ENCODE data around the gene PCDH8.

PCDH8 gene

DNA sequence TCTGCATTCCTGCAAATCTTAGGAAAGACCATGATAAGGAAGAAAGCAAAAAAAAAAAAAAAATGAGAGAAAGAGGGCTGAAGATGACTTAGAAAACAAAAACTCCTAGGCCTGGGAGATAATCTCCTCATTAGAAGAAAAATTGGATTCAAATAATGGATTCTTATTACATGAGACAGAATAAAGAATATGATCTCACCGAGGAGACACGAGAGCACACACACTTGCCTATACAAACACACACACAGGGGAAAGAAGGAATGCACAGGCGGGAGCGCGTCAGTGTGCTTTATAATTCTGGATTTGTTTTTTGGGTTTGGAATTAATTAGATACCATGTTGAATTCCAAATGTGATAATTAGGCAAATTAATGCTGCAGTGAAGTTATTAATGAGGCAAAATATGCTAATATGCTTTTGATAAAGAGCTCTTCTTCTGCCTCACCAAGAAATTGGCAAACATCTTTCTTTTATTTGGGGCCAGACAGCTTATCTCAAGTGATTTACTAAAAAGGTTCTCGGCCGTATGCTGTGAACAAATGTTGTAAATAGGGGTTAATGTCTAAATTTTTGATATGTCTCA, 36.1 kb upstream of the PCDH8 start:
- Histone ChIP-seq H2BK120ac (ENCODE audit: low read depth, low read length) (no peak overlapping the region), H3K4me2 (ENCODE audit: low read length, poor library complexity, severe bottlenecking) (no peak overlapping the region), H3K79me1 (replicated peaks; ENCODE audit: low read length, poor library complexity, severe bottlenecking) (no peaks in the 10 kb centered on the region), H3K9ac (ENCODE audit: low read length) (no peak overlapping the region), H3K9me3 (ENCODE audit: control insufficient read depth, low read length) (no peaks in the 10 kb centered on the region), H4K91ac (ENCODE audit: low read length) (no peak overlapping the region), H3K4me3 (ENCODE audit: insufficient read depth in 1 of 2, low read depth in 1 of 2, low read length in 2 of 2) (no peak overlapping the region), H3K27ac (ENCODE audit: low read length, poor library complexity, severe bottlenecking) (no peak overlapping the region), H3K36me3 (ENCODE audit: control insufficient read depth in 1 of 2, insufficient read depth in 2 of 2, low read depth in 1 of 2, low read length in 2 of 2) (no peaks in the 10 kb centered on the region), H2AFZ (ENCODE audit: low read depth, low read length) (no peak overlapping the region), H2AK5ac (ENCODE audit: low read length, severe bottlenecking) (no peak overlapping the region), H2BK12ac (ENCODE audit: low read length in 2 of 2) (no peak overlapping the region), H3K4me1 (ENCODE audit: control insufficient read depth, insufficient read depth, low read depth, low read length) (no peaks in the 10 kb centered on the region), H3K23ac (ENCODE audit: low read length in 2 of 2) (no peak overlapping the region), H2BK15ac (ENCODE audit: low read depth, poor library complexity, severe bottlenecking) (no peak overlapping the region), H3K14ac (ENCODE audit: low read length in 2 of 2) (no peak overlapping the region), H4K8ac (ENCODE audit: low read length) (no peak overlapping the region), H2BK5ac (ENCODE audit: low read depth, low read length, poor library complexity, severe bottlenecking) (no peak overlapping the region), H3K4ac (ENCODE audit: low read depth in 1 of 2, low read length in 2 of 2) (no peak overlapping the region), H3K18ac (ENCODE audit: low read depth in 1 of 2, low read length in 2 of 2) (no peak overlapping the region), H3K27me3 (ENCODE audit: control insufficient read depth in 1 of 2, insufficient read depth in 1 of 2, low read length in 2 of 2) (peaks cover 0 to 7% of the 10 kb centered on the region in 2 experiments)
- 71% methylated on average over 3 of the region's 7 CpGs for WGBS
- DNase-seq, result no peak

DNA sequence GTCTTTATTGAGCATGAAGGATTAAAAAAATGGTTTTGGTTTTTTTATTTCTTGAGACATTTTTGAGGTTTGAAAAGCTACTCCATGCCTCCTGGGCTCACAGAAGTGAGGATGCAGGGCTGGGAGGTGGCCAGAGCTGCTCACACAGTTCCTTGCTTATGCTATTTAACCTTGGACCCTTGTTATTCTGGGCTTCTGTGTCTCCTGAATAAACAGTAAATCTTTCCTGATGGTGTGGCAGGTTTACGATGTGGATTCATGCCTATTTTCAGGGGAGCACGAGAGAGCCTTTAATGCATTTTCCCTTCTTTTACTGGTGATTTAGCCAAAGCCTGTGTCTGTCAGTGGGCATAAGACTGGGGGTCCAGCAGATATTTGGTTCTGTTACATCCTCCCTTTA, 34.3 kb upstream of the PCDH8 start:
- H4K8ac ChIP-seq (ENCODE audit: low read length), result no peak overlapping the region
- no peaks in the 10 kb centered on the region for H3K4me1 ChIP-seq (ENCODE audit: control insufficient read depth, insufficient read depth, low read depth, low read length)
- H2AFZ ChIP-seq (ENCODE audit: low read depth, low read length), result no peak overlapping the region
- peaks cover 0 to 7% of the 10 kb centered on the region in 2 experiments for H3K27me3 ChIP-seq (ENCODE audit: control insufficient read depth in 1 of 2, insufficient read depth in 1 of 2, low read length in 2 of 2)
- H3K4me2 ChIP-seq (ENCODE audit: low read length, poor library complexity, severe bottlenecking), result no peak overlapping the region
- H3K36me3 ChIP-seq (ENCODE audit: control insufficient read depth in 1 of 2, insufficient read depth in 2 of 2, low read depth in 1 of 2, low read length in 2 of 2), result no peaks in the 10 kb centered on the region
- H3K9me3 ChIP-seq (ENCODE audit: control insufficient read depth, low read length), result no peaks in the 10 kb centered on the region
- H2BK120ac ChIP-seq (ENCODE audit: low read depth, low read length), result no peak overlapping the region
- 10% methylated on average over 2 of the region's 2 CpGs for WGBS
- no peak overlapping the region for H3K9ac ChIP-seq (ENCODE audit: low read length)
- no peak overlapping the region for H3K23ac ChIP-seq (ENCODE audit: low read length in 2 of 2)
- no peaks in the 10 kb centered on the region for H3K79me1 ChIP-seq (replicated peaks; ENCODE audit: low read length, poor library complexity, severe bottlenecking)
- H2BK15ac ChIP-seq (ENCODE audit: low read depth, poor library complexity, severe bottlenecking), result no peak overlapping the region
- no peak overlapping the region for H2AK5ac ChIP-seq (ENCODE audit: low read length, severe bottlenecking)
- H3K18ac ChIP-seq (ENCODE audit: low read depth in 1 of 2, low read length in 2 of 2), result no peak overlapping the region
- H3K27ac ChIP-seq (ENCODE audit: low read length, poor library complexity, severe bottlenecking), result no peak overlapping the region
- H2BK12ac ChIP-seq (ENCODE audit: low read length in 2 of 2), result no peak overlapping the region
- H3K14ac ChIP-seq (ENCODE audit: low read length in 2 of 2), result no peak overlapping the region
- no peak overlapping the region for H4K91ac ChIP-seq (ENCODE audit: low read length)
- no peak overlapping the region for H3K4me3 ChIP-seq (ENCODE audit: insufficient read depth in 1 of 2, low read depth in 1 of 2, low read length in 2 of 2)
- no peak overlapping the region for H3K4ac ChIP-seq (ENCODE audit: low read depth in 1 of 2, low read length in 2 of 2)
- no peak for DNase-seq
- no peak overlapping the region for H2BK5ac ChIP-seq (ENCODE audit: low read depth, low read length, poor library complexity, severe bottlenecking)

DNA sequence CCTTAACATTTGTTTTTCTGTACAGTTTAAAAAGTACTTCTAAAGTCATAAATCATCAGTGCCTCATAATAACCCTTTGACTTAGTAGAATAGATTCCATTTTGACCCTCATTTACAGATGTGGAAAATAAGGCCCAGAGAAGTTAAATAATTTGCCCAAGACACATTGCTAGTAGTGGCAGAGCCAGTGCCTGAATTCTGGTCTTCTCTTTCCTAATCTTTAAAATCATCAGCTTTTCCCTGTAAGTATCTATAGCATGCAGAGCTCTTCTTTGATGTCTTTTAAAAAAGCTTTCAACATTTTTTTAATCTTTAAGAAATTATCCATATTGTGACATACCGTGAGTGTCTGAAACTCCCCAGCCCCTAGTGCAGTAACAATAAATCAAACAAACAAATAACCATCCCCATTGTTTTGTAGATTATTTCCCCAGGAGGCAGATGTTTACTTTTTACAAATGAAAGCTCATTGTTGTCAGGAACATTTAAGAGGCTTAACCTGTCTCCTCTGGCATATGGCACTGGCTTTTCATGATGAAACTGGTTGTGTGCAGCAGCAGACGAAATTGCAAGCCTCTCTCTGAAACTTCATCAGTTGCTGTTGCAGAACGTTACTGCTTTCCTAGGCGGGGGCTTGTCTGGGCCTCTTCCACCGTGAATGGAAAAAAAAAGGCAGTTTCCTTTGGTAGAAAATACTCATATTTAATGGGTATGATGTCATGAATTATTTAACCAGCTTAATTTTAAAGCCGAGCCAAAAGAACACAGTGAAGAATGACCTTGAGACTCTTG, 31.7 kb upstream of the PCDH8 start:
- H2BK12ac ChIP-seq (ENCODE audit: low read length in 2 of 2), result no peak overlapping the region
- H2BK5ac ChIP-seq (ENCODE audit: low read depth, low read length, poor library complexity, severe bottlenecking), result no peak overlapping the region
- no peak overlapping the region for H3K4me2 ChIP-seq (ENCODE audit: low read length, poor library complexity, severe bottlenecking)
- H4K8ac ChIP-seq (ENCODE audit: low read length), result no peak overlapping the region
- H3K23ac ChIP-seq (ENCODE audit: low read length in 2 of 2), result no peak overlapping the region
- H3K9ac ChIP-seq (ENCODE audit: low read length), result no peak overlapping the region
- H2BK120ac ChIP-seq (ENCODE audit: low read depth, low read length), result no peak overlapping the region
- H2AK5ac ChIP-seq (ENCODE audit: low read length, severe bottlenecking), result no peak overlapping the region
- no peak for DNase-seq
- no peaks in the 10 kb centered on the region for H3K36me3 ChIP-seq (ENCODE audit: control insufficient read depth in 1 of 2, insufficient read depth in 2 of 2, low read depth in 1 of 2, low read length in 2 of 2)
- H3K4me1 ChIP-seq (ENCODE audit: control insufficient read depth, insufficient read depth, low read depth, low read length), result no peaks in the 10 kb centered on the region
- no peaks in the 10 kb centered on the region for H3K79me1 ChIP-seq (replicated peaks; ENCODE audit: low read length, poor library complexity, severe bottlenecking)
- WGBS, result 24% methylated on average over 6 of the region's 6 CpGs
- peaks cover 0 to 7% of the 10 kb centered on the region in 2 experiments for H3K27me3 ChIP-seq (ENCODE audit: control insufficient read depth in 1 of 2, insufficient read depth in 1 of 2, low read length in 2 of 2)
- no peak overlapping the region for H3K4me3 ChIP-seq (ENCODE audit: insufficient read depth in 1 of 2, low read depth in 1 of 2, low read length in 2 of 2)
- no peak overlapping the region for H3K18ac ChIP-seq (ENCODE audit: low read depth in 1 of 2, low read length in 2 of 2)
- H4K91ac ChIP-seq (ENCODE audit: low read length), result no peak overlapping the region
- H3K9me3 ChIP-seq (ENCODE audit: control insufficient read depth, low read length), result peaks cover 12% of the 10 kb centered on the region
- no peak overlapping the region for H2BK15ac ChIP-seq (ENCODE audit: low read depth, poor library complexity, severe bottlenecking)
- H3K4ac ChIP-seq (ENCODE audit: low read depth in 1 of 2, low read length in 2 of 2), result no peak overlapping the region
- H3K27ac ChIP-seq (ENCODE audit: low read length, poor library complexity, severe bottlenecking), result no peak overlapping the region
- no peak overlapping the region for H3K14ac ChIP-seq (ENCODE audit: low read length in 2 of 2)
- no peak overlapping the region for H2AFZ ChIP-seq (ENCODE audit: low read depth, low read length)

DNA sequence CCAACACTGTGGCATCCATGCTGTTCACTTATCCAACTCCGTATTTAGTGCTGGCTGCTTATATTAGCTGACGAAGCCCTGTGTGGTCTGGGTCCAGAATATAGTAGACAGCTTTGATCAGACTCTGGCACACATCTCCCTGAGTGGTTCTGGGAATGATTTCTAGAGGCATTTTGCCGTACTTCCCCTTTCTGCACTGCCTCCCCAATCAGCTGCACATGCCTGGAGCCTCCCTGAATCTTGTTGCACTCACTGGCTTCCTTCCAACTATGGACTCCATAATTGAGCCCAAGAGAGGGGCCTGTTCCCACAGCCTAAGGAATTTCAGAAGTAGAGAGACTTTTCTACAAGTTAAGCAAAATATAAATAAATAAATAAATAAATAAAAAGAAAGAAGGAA, 30.4 kb upstream of the PCDH8 start:
- Histone ChIP-seq H3K36me3 (ENCODE audit: control insufficient read depth in 1 of 2, insufficient read depth in 2 of 2, low read depth in 1 of 2, low read length in 2 of 2) (no peaks in the 10 kb centered on the region), H3K9ac (ENCODE audit: low read length) (no peak overlapping the region), H3K4me3 (ENCODE audit: insufficient read depth in 1 of 2, low read depth in 1 of 2, low read length in 2 of 2) (no peak overlapping the region), H2BK15ac (ENCODE audit: low read depth, poor library complexity, severe bottlenecking) (no peak overlapping the region), H3K79me1 (replicated peaks; ENCODE audit: low read length, poor library complexity, severe bottlenecking) (no peaks in the 10 kb centered on the region), H3K14ac (ENCODE audit: low read length in 2 of 2) (no peak overlapping the region), H2BK120ac (ENCODE audit: low read depth, low read length) (no peak overlapping the region), H3K4me2 (ENCODE audit: low read length, poor library complexity, severe bottlenecking) (no peak overlapping the region), H2BK12ac (ENCODE audit: low read length in 2 of 2) (no peak overlapping the region), H2AFZ (ENCODE audit: low read depth, low read length) (no peak overlapping the region), H3K4ac (ENCODE audit: low read depth in 1 of 2, low read length in 2 of 2) (no peak overlapping the region), H2AK5ac (ENCODE audit: low read length, severe bottlenecking) (no peak overlapping the region), H3K27me3 (ENCODE audit: control insufficient read depth in 1 of 2, insufficient read depth in 1 of 2, low read length in 2 of 2) (peaks cover 0 to 7% of the 10 kb centered on the region in 2 experiments), H4K91ac (ENCODE audit: low read length) (no peak overlapping the region), H3K23ac (ENCODE audit: low read length in 2 of 2) (no peak overlapping the region), H3K27ac (ENCODE audit: low read length, poor library complexity, severe bottlenecking) (no peak overlapping the region), H3K18ac (ENCODE audit: low read depth in 1 of 2, low read length in 2 of 2) (no peak overlapping the region), H3K9me3 (ENCODE audit: control insufficient read depth, low read length) (peaks cover 23% of the 10 kb centered on the region), H2BK5ac (ENCODE audit: low read depth, low read length, poor library complexity, severe bottlenecking) (no peak overlapping the region), H3K4me1 (ENCODE audit: control insufficient read depth, insufficient read depth, low read depth, low read length) (no peaks in the 10 kb centered on the region), H4K8ac (ENCODE audit: low read length) (no peak overlapping the region)
- WGBS, result 67% methylated on average over 3 of the region's 3 CpGs
- no peak for DNase-seq
